ENCODE measurements around the gene TIMM13.

TIMM13 gene

DNA sequence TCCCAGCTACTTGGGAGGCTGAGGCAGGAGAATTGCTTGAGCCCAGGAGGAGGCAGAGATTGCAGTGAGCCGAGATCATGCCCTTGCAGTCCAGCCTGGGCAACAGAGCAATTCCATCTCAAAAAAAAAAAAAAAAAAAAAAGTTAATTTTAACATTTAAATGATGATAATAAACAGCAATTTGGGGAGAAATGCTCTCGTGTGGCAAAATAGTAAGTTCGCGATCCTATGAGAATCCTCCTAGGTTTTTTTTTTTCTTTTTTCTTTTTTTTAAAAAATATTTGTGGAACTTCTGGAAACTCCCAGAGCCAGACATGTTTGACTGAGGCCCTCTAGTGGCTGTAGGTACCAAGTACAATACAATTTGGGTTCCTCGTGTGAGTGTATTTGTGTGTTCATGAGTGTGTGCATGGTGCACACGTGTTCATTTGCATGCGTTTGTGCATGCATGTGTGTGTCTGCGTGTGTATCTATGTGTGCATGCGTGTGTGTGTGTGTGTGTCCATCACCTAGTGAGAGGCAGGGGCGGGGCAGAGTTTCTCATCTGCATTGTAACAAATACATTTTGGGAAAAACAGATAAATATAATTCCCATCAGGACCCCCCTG, 36.2 kb downstream of the TIMM13 start:
- Histone ChIP-seq H3K9me3 (ENCODE audit: low read depth, low read length) (no peaks in the 10 kb centered on the region), H3K9ac (ENCODE audit: insufficient read length) (no peak overlapping the region), H3K4me3 (no peak overlapping the region; the same call in 1 of the 2 replicates), H3K36me3 (ENCODE audit: insufficient read depth, low read length) (no peaks in the 10 kb centered on the region), H3K27ac (no peak overlapping the region)
- DNase-seq (ENCODE audit: low read depth, low spot score), result peak; percentile 67
- no peak for TF ChIP-seq EZH2 (IDR thresholded peaks at IDR 0.05)
- TF ChIP-seq FOXP2 (optimal IDR thresholded peaks at IDR 0.05; ENCODE audit: control extremely low read depth, extremely low read length, insufficient read depth), result no peak
- no peak for TF ChIP-seq POLR2AphosphoS5 (IDR thresholded peaks at IDR 0.05; ENCODE audit: borderline replicate concordance, low read depth, low read length)

DNA sequence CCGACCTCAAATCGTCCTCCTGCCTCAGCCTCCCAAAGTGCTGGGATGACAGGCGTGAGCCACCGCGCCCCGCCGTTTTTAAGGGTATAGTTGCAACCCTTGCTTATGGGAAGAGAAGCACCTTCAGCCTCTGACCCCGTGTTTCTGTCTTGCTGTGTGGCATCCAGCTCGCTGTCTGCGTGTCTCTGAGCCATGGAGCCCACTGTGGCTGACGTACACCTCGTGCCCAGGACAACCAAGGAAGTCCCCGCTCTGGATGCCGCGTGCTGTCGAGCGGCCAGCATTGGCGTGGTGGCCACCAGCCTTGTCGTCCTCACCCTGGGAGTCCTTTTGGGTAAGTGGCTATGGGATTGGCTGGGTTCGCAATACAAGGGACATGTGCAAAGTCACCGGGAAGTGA, 37.8 kb downstream of the TIMM13 start:
- Histone ChIP-seq H3K9ac (ENCODE audit: insufficient read length) (no peak overlapping the region), H3K9me3 (ENCODE audit: low read depth, low read length) (no peaks in the 10 kb centered on the region), H3K36me3 (ENCODE audit: insufficient read depth, low read length) (no peaks in the 10 kb centered on the region), H3K27ac (no peak overlapping the region), H3K4me3 (no peak overlapping the region)
- no peak for DNase-seq (ENCODE audit: low read depth, low spot score)
- TF ChIP-seq FOXP2 (optimal IDR thresholded peaks at IDR 0.05; ENCODE audit: control extremely low read depth, extremely low read length, insufficient read depth) (no peak), EZH2 (IDR thresholded peaks at IDR 0.05) (no peak), POLR2AphosphoS5 (IDR thresholded peaks at IDR 0.05; ENCODE audit: borderline replicate concordance, low read depth, low read length) (no peak)

GRCh38 chr19:2387367-2388288, 39.8 kb downstream of the TIMM13 start:
- Histone ChIP-seq H3K9ac (ENCODE audit: insufficient read length) (no peak overlapping the region), H3K4me3 (no peak overlapping the region), H3K9me3 (ENCODE audit: low read depth, low read length) (no peaks in the 10 kb centered on the region), H3K36me3 (ENCODE audit: insufficient read depth, low read length) (no peaks in the 10 kb centered on the region), H3K27ac (no peak overlapping the region)
- DNase-seq (ENCODE audit: low read depth, low spot score), result no peak
- TF ChIP-seq FOXP2 (optimal IDR thresholded peaks at IDR 0.05; ENCODE audit: control extremely low read depth, extremely low read length, insufficient read depth) (no peak), EZH2 (IDR thresholded peaks at IDR 0.05) (no peak), POLR2AphosphoS5 (IDR thresholded peaks at IDR 0.05; ENCODE audit: borderline replicate concordance, low read depth, low read length) (no peak)

GRCh38 chr19:2385053-2385721, 42.2 kb downstream of the TIMM13 start:
- no peak overlapping the region for H3K27ac ChIP-seq
- TF ChIP-seq EZH2 (IDR thresholded peaks at IDR 0.05) (no peak), FOXP2 (optimal IDR thresholded peaks at IDR 0.05; ENCODE audit: control extremely low read depth, extremely low read length, insufficient read depth) (no peak), POLR2AphosphoS5 (IDR thresholded peaks at IDR 0.05; ENCODE audit: borderline replicate concordance, low read depth, low read length) (no peak)
- no peak overlapping the region for H3K9ac ChIP-seq (ENCODE audit: insufficient read length)
- H3K4me3 ChIP-seq, result no peak overlapping the region
- no peaks in the 10 kb centered on the region for H3K9me3 ChIP-seq (ENCODE audit: low read depth, low read length)
- no peaks in the 10 kb centered on the region for H3K36me3 ChIP-seq (ENCODE audit: insufficient read depth, low read length)
- DNase-seq (ENCODE audit: low read depth, low spot score), result no peak

DNA sequence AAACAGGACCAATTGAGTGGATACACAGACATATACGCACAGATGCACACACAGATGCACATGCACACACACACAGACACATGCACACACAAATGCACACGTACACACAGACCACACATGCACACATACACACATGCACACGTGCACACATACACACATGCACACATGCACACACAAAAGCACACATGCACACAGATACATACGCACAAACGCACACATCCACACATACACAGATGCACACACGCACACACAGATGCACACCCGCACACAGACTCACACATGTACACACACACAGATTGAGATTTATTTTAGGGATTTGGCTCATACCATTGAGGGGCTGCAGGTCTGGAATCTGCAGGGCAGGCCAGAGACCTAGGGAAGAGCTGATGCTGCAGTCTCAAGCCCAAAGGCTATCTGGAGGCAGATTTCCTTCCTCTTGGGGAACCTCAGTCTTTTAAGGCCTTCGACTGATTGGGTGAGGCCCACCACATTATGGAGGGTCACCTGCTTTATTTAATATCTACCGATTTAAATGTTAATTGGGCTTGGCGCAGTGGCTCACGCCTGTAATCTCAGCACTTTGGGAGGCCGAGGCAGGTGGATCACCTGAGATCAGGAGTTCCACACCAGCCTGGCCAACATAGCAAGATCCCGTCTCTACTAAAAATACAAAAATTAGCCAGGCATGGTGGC, 44.7 kb downstream of the TIMM13 start:
- TF ChIP-seq POLR2AphosphoS5 (IDR thresholded peaks at IDR 0.05; ENCODE audit: borderline replicate concordance, low read depth, low read length) (no peak), EZH2 (IDR thresholded peaks at IDR 0.05) (no peak)
- Histone ChIP-seq H3K27ac (no peak overlapping the region), H3K9ac (ENCODE audit: insufficient read length) (no peak overlapping the region), H3K9me3 (ENCODE audit: low read depth, low read length) (no peaks in the 10 kb centered on the region), H3K36me3 (ENCODE audit: insufficient read depth, low read length) (no peaks in the 10 kb centered on the region), H3K4me3 (no peak overlapping the region)
- no peak for DNase-seq (ENCODE audit: low read depth, low spot score)

DNA sequence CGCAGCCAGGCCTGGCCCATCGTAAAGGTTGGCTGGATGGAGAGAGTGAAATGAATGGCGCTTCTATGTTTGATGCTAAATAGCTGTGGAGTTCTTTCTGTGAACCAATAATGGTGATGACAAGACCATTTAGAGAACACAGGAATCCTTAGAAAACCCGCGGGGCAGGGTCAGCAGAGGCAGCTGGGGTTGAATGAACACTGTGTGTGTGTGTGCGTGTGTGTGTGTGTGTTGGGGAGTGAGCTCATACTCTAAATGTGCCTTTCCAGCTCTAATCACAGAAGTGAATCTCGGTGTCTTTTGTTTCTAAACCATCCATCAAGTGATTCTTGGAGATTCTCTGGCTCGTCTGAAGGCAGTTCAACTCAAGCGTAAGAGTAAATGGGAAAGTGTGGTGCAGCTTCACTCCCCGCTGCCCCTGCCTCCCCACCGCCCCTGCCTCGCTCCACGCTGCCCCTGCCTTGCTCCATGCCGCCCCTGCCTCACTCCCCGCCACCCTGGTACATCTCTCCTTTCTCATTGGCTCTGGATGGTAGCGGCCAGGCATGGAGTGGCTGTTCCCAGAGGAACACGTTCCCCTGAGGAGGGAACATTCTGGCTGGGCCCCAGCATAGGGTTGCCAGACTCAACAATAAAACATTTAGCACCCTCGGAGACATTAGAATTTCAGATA, 46.1 kb downstream of the TIMM13 start:
- no peak for TF ChIP-seq EZH2 (IDR thresholded peaks at IDR 0.05)
- TF ChIP-seq POLR2AphosphoS5 (IDR thresholded peaks at IDR 0.05; ENCODE audit: borderline replicate concordance, low read depth, low read length), result no peak
- TF ChIP-seq FOXP2 (optimal IDR thresholded peaks at IDR 0.05; ENCODE audit: control extremely low read depth, extremely low read length, insufficient read depth), result no peak
- Histone ChIP-seq H3K27ac (no peak overlapping the region), H3K36me3 (ENCODE audit: insufficient read depth, low read length) (no peaks in the 10 kb centered on the region), H3K9me3 (ENCODE audit: low read depth, low read length) (no peaks in the 10 kb centered on the region), H3K9ac (ENCODE audit: insufficient read length) (no peak overlapping the region), H3K4me3 (no peak overlapping the region)
- no peak for DNase-seq (ENCODE audit: low read depth, low spot score)

GRCh38 chr19:2380567-2380966, 46.8 kb downstream of the TIMM13 start:
- no peak overlapping the region for H3K4me3 ChIP-seq
- no peaks in the 10 kb centered on the region for H3K9me3 ChIP-seq (ENCODE audit: low read depth, low read length)
- no peak overlapping the region for H3K9ac ChIP-seq (ENCODE audit: insufficient read length)
- H3K27ac ChIP-seq, result no peak overlapping the region
- H3K36me3 ChIP-seq (ENCODE audit: insufficient read depth, low read length), result no peaks in the 10 kb centered on the region
- TF ChIP-seq EZH2 (IDR thresholded peaks at IDR 0.05) (no peak), FOXP2 (optimal IDR thresholded peaks at IDR 0.05; ENCODE audit: control extremely low read depth, extremely low read length, insufficient read depth) (no peak), POLR2AphosphoS5 (IDR thresholded peaks at IDR 0.05; ENCODE audit: borderline replicate concordance, low read depth, low read length) (no peak)
- DNase-seq (ENCODE audit: low read depth, low spot score), result no peak
